ENCODE measurements around the gene FSHR.

DNA sequence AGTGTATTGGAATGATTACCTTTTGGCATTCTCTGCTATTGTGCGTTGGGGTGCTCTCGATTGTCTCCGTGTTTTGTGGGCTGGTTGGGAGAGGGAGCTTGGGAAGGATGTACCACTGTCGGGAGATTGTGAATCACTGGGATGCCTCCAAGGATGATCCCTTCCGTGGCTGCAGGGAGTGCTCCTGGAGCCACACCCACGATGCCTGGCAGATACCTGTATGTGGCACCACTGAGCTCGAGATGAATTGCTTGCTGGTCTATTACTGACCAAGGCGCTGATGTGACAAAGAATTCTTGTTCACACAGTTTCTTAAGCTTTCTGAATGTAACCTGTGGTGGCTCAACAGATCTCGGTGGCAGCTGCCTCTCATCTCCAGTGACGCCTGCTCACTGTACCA lies 239.1 kb downstream of the FSHR start:
- TF ChIP-seq, protein P1, sequence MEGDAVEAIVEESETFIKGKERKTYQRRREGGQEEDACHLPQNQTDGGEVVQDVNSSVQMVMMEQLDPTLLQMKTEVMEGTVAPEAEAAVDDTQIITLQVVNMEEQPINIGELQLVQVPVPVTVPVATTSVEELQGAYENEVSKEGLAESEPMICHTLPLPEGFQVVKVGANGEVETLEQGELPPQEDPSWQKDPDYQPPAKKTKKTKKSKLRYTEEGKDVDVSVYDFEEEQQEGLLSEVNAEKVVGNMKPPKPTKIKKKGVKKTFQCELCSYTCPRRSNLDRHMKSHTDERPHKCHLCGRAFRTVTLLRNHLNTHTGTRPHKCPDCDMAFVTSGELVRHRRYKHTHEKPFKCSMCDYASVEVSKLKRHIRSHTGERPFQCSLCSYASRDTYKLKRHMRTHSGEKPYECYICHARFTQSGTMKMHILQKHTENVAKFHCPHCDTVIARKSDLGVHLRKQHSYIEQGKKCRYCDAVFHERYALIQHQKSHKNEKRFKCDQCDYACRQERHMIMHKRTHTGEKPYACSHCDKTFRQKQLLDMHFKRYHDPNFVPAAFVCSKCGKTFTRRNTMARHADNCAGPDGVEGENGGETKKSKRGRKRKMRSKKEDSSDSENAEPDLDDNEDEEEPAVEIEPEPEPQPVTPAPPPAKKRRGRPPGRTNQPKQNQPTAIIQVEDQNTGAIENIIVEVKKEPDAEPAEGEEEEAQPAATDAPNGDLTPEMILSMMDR (IDR thresholded peaks at IDR 0.05), result no peak
- no peak for TF ChIP-seq POLR2A (IDR thresholded peaks at IDR 0.05)

Data from lower leg skin (tissue), 3 donors.